OCI-M2 (cell line): Measurements from ENCODE around the gene IFTAP.

Experiments used
- DNase-seq: peaks from one replicate; lab custom pipeline; 2025; ENCODE audit not compliant: unreplicated experiment; lab: John Stamatoyannopoulos, UW

The IFTAP gene

GRCh38 chr11:36596880-36597279 is 2.6 kb downstream of the IFTAP start:
- no peak for DNase-seq

GRCh38 chr11:36598051-36598450 is 3.7 kb downstream of the IFTAP start, which contains the start of gene RAG2:
Gene RAG2 (minus strand): TSS chr11:36598236. CDS start chr11:36594168, 4,068 bp downstream.
- DNase-seq: no peak

GRCh38 chr11:36600180-36600579 is 5.9 kb downstream of the IFTAP start:
- no peak for DNase-seq

- DNase-seq: no peak
These were observed 6.9 kb downstream of the IFTAP start for GRCh38 chr11:36601155-36601554.

- no peak for DNase-seq
These were observed 7.8 kb downstream of the IFTAP start for GRCh38 chr11:36602135-36602534.

- no peak for DNase-seq
These were observed 11.2 kb downstream of the IFTAP start for GRCh38 chr11:36605221-36606216.

GRCh38 chr11:36608491-36609199 is 14.3 kb downstream of the IFTAP start:
- DNase-seq: no peak

- no peak for DNase-seq
These were observed 15.1 kb downstream of the IFTAP start for GRCh38 chr11:36609383-36609782.

GRCh38 chr11:36615826-36616225 is 21.5 kb downstream of the IFTAP start:
- DNase-seq: no peak

GRCh38 chr11:36617543-36618362 is 23.5 kb downstream of the IFTAP start:
- DNase-seq: no peak

GRCh38 chr11:36618363-36619047 is 24.2 kb downstream of the IFTAP start:
- no peak for DNase-seq

- no peak for DNase-seq
These were observed 25.2 kb downstream of the IFTAP start for GRCh38 chr11:36619502-36619901.

- DNase-seq: no peak
These were observed 25.9 kb downstream of the IFTAP start for GRCh38 chr11:36620246-36620645.

GRCh38 chr11:36622431-36623136 is 28.3 kb downstream of the IFTAP start:
- no peak for DNase-seq

- DNase-seq: no peak
These were observed 29.2 kb downstream of the IFTAP start for GRCh38 chr11:36623494-36623893.

GRCh38 chr11:36627006-36627405 is 32.7 kb downstream of the IFTAP start:
- DNase-seq: no peak

- no peak for DNase-seq
These were observed 33.2 kb downstream of the IFTAP start for GRCh38 chr11:36627471-36627870.

GRCh38 chr11:36628141-36628540 is 33.8 kb downstream of the IFTAP start:
- no peak for DNase-seq

GRCh38 chr11:36628765-36629244 is 34.5 kb downstream of the IFTAP start:
- no peak for DNase-seq

GRCh38 chr11:36631774-36632173 is 37.5 kb downstream of the IFTAP start:
- DNase-seq: no peak
